PC-3 (cell line): Measurements from ENCODE around the gene APPBP2.

ENCODE experiments used
- EZH2 ChIP-seq: fragments of 300-600 bp; sonication (generic); IDR thresholded peaks from one replicate; pipeline ENCODE4 v1.6.1; 2017; ENCODE audit warnings: antibody characterized with exemption, mild to moderate bottlenecking, low read length; ENCODE audit not compliant: unreplicated experiment
- EZH2phosphoT487 ChIP-seq: fragments of 300-600 bp; sonication (generic); IDR thresholded peaks from 2 replicates; pipeline ENCODE4 v1.6.1; 2018; ENCODE audit warnings: mild to moderate bottlenecking, antibody characterized with exemption, low read length, borderline replicate concordance
- TF ChIP-seq, protein P1 (sequence below): fragments of 300-600 bp; sonication (generic); conservative IDR thresholded peaks from 2 replicates; pipeline ENCODE4 v1.5.1; 2017; ENCODE audit warnings: antibody characterized with exemption, low read depth, mild to moderate bottlenecking, low read length

DNA sequence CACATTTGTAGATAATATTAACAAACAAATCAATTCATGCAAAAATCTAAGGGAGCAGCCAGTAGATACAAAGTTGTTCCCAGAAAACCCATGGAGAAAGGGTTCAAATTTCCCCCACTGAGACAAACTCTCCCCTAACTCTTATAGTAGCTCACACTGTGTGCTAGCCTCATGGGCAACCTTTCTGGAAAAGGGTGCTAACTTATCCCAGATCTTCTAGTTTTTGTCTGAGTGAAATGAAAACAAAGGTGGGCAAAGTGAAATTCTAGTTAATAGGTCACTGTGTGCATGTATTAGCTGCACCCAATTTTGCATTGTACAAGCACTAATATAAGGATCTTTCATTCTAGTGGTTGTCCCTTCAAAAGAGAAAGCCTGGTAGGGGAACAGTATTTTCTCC lies 124.2 kb downstream of the APPBP2 start:
- TF ChIP-seq, protein P1, sequence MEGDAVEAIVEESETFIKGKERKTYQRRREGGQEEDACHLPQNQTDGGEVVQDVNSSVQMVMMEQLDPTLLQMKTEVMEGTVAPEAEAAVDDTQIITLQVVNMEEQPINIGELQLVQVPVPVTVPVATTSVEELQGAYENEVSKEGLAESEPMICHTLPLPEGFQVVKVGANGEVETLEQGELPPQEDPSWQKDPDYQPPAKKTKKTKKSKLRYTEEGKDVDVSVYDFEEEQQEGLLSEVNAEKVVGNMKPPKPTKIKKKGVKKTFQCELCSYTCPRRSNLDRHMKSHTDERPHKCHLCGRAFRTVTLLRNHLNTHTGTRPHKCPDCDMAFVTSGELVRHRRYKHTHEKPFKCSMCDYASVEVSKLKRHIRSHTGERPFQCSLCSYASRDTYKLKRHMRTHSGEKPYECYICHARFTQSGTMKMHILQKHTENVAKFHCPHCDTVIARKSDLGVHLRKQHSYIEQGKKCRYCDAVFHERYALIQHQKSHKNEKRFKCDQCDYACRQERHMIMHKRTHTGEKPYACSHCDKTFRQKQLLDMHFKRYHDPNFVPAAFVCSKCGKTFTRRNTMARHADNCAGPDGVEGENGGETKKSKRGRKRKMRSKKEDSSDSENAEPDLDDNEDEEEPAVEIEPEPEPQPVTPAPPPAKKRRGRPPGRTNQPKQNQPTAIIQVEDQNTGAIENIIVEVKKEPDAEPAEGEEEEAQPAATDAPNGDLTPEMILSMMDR: no peak
- TF ChIP-seq EZH2phosphoT487 (no peak), EZH2 (no peak)
